Neural cell (in vitro differentiated cells): ENCODE results near the gene POLK.

ENCODE experiments used
- CTCF ChIP-seq: fragments of 450-650 bp; IDR thresholded peaks from 2 replicates; pipeline ENCODE4 v1.5.1; 2014; ENCODE audit warnings: antibody characterized with exemption, mild to moderate bottlenecking, moderate library complexity; ENCODE audit not compliant: poor library complexity, severe bottlenecking
- EP300 ChIP-seq: fragments of 450-650 bp; conservative IDR thresholded peaks from 2 replicates; pipeline ENCODE4 v1.6.1; 2014; ENCODE audit warnings: antibody characterized with exemption, mild to moderate bottlenecking, moderate library complexity; ENCODE audit not compliant: poor library complexity, severe bottlenecking
- MXI1 ChIP-seq: fragments of 450-650 bp; conservative IDR thresholded peaks from 2 replicates; pipeline ENCODE4 v1.6.1; 2014; ENCODE audit warnings: antibody characterized with exemption, mild to moderate bottlenecking; ENCODE audit not compliant: poor library complexity, severe bottlenecking
- POLR2AphosphoS5 ChIP-seq: IDR thresholded peaks from 2 replicates; pipeline ENCODE4 v1.6.1; 2012
- RAD21 ChIP-seq: fragments of 450-650 bp; conservative IDR thresholded peaks from 2 replicates; pipeline ENCODE4 v1.6.1; 2014; ENCODE audit warnings: antibody characterized with exemption, mild to moderate bottlenecking, moderate library complexity
- REST ChIP-seq: IDR thresholded peaks from 2 replicates; pipeline ENCODE4 v1.6.1; 2012; ENCODE audit warnings: borderline replicate concordance
- SMC3 ChIP-seq: fragments of 450-650 bp; conservative IDR thresholded peaks from 2 replicates; pipeline ENCODE4 v1.6.1; 2014; ENCODE audit warnings: antibody characterized with exemption, mild to moderate bottlenecking, moderate library complexity; ENCODE audit not compliant: poor library complexity
- TAF1 ChIP-seq: IDR thresholded peaks from 2 replicates; pipeline ENCODE4 v1.6.1; 2012; ENCODE audit warnings: low read depth

GRCh38 chr5:75482482-75482881 is 29.2 kb upstream of the POLK start:
- no peak for TF ChIP-seq TAF1
- no peak for TF ChIP-seq REST
- TF ChIP-seq CTCF: no peak
- no peak for TF ChIP-seq POLR2AphosphoS5
- no peak for TF ChIP-seq RAD21
- TF ChIP-seq MXI1: no peak
- TF ChIP-seq EP300: no peak
- no peak for TF ChIP-seq SMC3
